ENCODE measurements around the gene LTBP1. TPM values are rescaled to one million over a fixed set of nuclear protein-coding genes. Genes with fewer than 3 reads are reported as not detected.

The LTBP1 gene
- total and polyA plus RNA-seq, 10 of the 15 experiments (the other 5 are each of a cell fraction or from before 2014, with no cell fraction given), result 0.01 to 0.28 (median 0.12) TPM; not detected in 2

DNA sequence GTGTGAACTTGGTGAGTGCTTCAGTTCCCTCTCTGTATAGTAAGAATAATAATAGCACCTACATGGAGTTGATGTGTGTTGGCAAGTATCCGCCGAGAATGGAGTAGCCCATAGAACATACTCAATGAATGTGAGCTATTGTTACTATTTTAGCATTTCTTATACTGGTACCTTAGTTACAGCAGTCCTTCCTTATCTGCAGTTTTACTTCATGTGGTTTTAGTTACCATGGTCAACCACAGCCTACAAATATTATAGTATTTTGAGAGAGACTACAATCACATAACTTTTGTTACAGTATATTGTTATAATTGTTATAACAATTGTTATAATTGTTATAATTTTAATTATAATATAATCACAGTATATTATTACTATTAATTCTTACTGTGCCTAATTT, 377.2 kb downstream of the LTBP1 start:
- Histone ChIP-seq H3K27me3 (replicated peaks in 1 of 2; ENCODE audit: control insufficient read depth in 2 of 2, insufficient read depth in 2 of 2, low read length in 1 of 2) (no peaks in the 10 kb centered on the region), H3K27ac (ENCODE audit: control insufficient read depth, insufficient read depth) (no peak overlapping the region), H3K9me3 (replicated peaks; ENCODE audit: control insufficient read depth, insufficient read depth, low read length) (no peaks in the 10 kb centered on the region), H3K4me1 (ENCODE audit: control insufficient read depth, insufficient read depth, low read length) (peaks cover 8% of the 10 kb centered on the region), H3K36me3 (ENCODE audit: control insufficient read depth in 2 of 2, insufficient read depth in 2 of 2, low read length in 1 of 2) (no peaks in the 10 kb centered on the region), H4K20me1 (ENCODE audit: control insufficient read depth, insufficient read depth) (no peaks in the 10 kb centered on the region), H2AFZ (ENCODE audit: control insufficient read depth, low read depth, low read length) (no peak overlapping the region), H3K79me2 (ENCODE audit: control insufficient read depth, insufficient read depth, low read length) (no peaks in the 10 kb centered on the region), H3K9ac (ENCODE audit: control insufficient read depth, insufficient read depth, low read length) (no peak overlapping the region), H3K4me3 (no peak overlapping the region), H3K4me2 (ENCODE audit: control insufficient read depth, insufficient read depth) (no peak overlapping the region)
- in situ Hi-C loops (cut with MboI) (no loop called here), intact Hi-C loops (cut with micrococcal nuclease; ENCODE audit: unreplicated experiment) (no loop called here)
- ChIA-PET CTCF (no interaction called here), RAD21 (ENCODE audit: unreplicated experiment) (no interaction called here), POLR2A (no interaction called here), SMC1A (ENCODE audit: uncharacterized antibody, unreplicated experiment) (no interaction called here)
- TF ChIP-seq NBN (IDR thresholded peaks at IDR 0.05), result no peak
- DNase-seq (ENCODE audit: low read depth, low spot score) (no peak), FAIRE-seq (no peak), ATAC-seq (no peak; the same call in 2 of the 3 replicates)
- BruUV-seq (replicated peaks), result no TSS peak
- WGBS (ENCODE audit: insufficient coverage, insufficient replicate concordance, low lambda C conversion rate, missing lambda C conversion rate), result 88% methylated on average over 2 of the region's 2 CpGs

DNA sequence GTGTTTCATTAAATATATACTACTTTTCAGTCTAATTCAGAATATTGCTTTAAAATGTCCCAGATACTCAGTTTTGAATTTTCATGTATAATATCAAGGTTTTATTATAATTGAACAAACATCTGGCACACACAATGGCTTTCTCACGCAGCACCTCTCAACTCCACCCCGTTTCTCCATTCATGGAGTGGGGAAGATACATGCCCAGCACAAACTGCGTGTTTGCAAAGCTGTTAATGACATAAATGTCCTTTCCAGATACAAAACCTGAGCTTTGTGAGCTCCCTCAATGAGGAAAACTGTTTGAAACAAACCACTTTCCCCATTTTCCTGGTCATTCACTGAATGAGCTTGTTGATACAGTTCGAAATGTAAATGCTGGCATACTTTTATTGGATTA, 379.3 kb downstream of the LTBP1 start:
- Histone ChIP-seq H4K20me1 (ENCODE audit: control insufficient read depth, insufficient read depth) (no peaks in the 10 kb centered on the region), H3K9me3 (replicated peaks; ENCODE audit: control insufficient read depth, insufficient read depth, low read length) (no peaks in the 10 kb centered on the region), H3K4me1 (ENCODE audit: control insufficient read depth, insufficient read depth, low read length) (peaks cover 8% of the 10 kb centered on the region), H3K27ac (ENCODE audit: control insufficient read depth, insufficient read depth) (no peak overlapping the region), H3K79me2 (ENCODE audit: control insufficient read depth, insufficient read depth, low read length) (no peaks in the 10 kb centered on the region), H2AFZ (ENCODE audit: control insufficient read depth, low read depth, low read length) (no peak overlapping the region), H3K9ac (ENCODE audit: control insufficient read depth, insufficient read depth, low read length) (no peak overlapping the region), H3K4me2 (ENCODE audit: control insufficient read depth, insufficient read depth) (no peak overlapping the region), H3K4me3 (no peak overlapping the region), H3K36me3 (ENCODE audit: control insufficient read depth in 2 of 2, insufficient read depth in 2 of 2, low read length in 1 of 2) (no peaks in the 10 kb centered on the region), H3K27me3 (replicated peaks in 1 of 2; ENCODE audit: control insufficient read depth in 2 of 2, insufficient read depth in 2 of 2, low read length in 1 of 2) (no peaks in the 10 kb centered on the region)
- ChIA-PET POLR2A (no interaction called here), RAD21 (ENCODE audit: unreplicated experiment) (no interaction called here), CTCF (no interaction called here), SMC1A (ENCODE audit: uncharacterized antibody, unreplicated experiment) (no interaction called here)
- FAIRE-seq (no peak), DNase-seq (ENCODE audit: low read depth, low spot score) (no peak), ATAC-seq (no peak)
- TF ChIP-seq ZSCAN29 (IDR thresholded peaks at IDR 0.05), result no peak
- no peak for TF ChIP-seq IRF4 (IDR thresholded peaks at IDR 0.05; ENCODE audit: low read depth, low read length)
- WGBS (ENCODE audit: insufficient coverage, insufficient replicate concordance, low lambda C conversion rate, missing lambda C conversion rate), result 53% methylated on average over 4 of the region's 4 CpGs
- in situ Hi-C loops (cut with MboI) (no loop called here), intact Hi-C loops (cut with micrococcal nuclease; ENCODE audit: unreplicated experiment) (no loop called here)
- BruUV-seq (replicated peaks), result no TSS peak

Measured in GM12878 (cell line).